CD4-positive, CD25-positive, alpha-beta regulatory T cell (primary cell): ENCODE measurements around the gene FBXO22. TPM values are rescaled to one million over a fixed set of nuclear protein-coding genes. Genes with fewer than 3 reads are reported as not detected.
"Not testable (repeated sequence)": the region's sequence is repeated elsewhere in the genome, so short reads cannot be mapped to it uniquely, and the experiment has no call there.

Experiments used
- ATAC-seq, 2 donors: fragments of 150-1000 bp; cut with Tn5 transposase; one replicate each; pipeline ENCODE4 v1.10.0; 2021; ENCODE audit warnings: low read depth in 2 of 2, moderate number of reproducible peaks in 2 of 2, moderate library complexity in 1 of 2
- DNase-seq, 3 donors: peaks; one replicate each; pipeline versions ENCODE4 v3.0.0 to v3.0.0-alpha.2; 2012 to 2022; ENCODE audit warnings: mixed read lengths in 1 of 3
- H3K27ac ChIP-seq: one replicate; pipeline ENCODE4 v1.7.0; 2013; ENCODE audit warnings: mild to moderate bottlenecking, low read length; ENCODE audit not compliant: insufficient read depth, poor library complexity, severe bottlenecking
- H3K27me3 ChIP-seq: one replicate; pipeline ENCODE4 v1.7.0; 2013; ENCODE audit warnings: low read length; ENCODE audit not compliant: control insufficient read depth, insufficient read depth
- H3K36me3 ChIP-seq: one replicate; pipeline ENCODE4 v1.7.0; 2013; ENCODE audit warnings: mild to moderate bottlenecking, low read length, moderate library complexity; ENCODE audit not compliant: control insufficient read depth, insufficient read depth
- H3K4me1 ChIP-seq: 2 replicates; pipeline ENCODE4 v1.7.0; 2013; ENCODE audit warnings: mild to moderate bottlenecking, low read length; ENCODE audit not compliant: insufficient read depth, control insufficient read depth, poor library complexity, severe bottlenecking
- H3K4me3 ChIP-seq: one replicate; pipeline ENCODE4 v1.7.0; 2013; ENCODE audit warnings: low read depth, mild to moderate bottlenecking, low read length, moderate library complexity
- H3K9me3 ChIP-seq, 2 experiments: 1 replicate in 1 of 2; 2 replicates in 1 of 2; pipeline ENCODE4 v1.7.0; 2013; ENCODE audit warnings: low read length in 2 of 2, mild to moderate bottlenecking in 1 of 2, moderate library complexity in 1 of 2; ENCODE audit not compliant: control insufficient read depth in 2 of 2
- H3K27ac Mint-ChIP-seq, 3 donors: one replicate each; pipeline ENCODE4 v1.8.0; 2020 to 2022; ENCODE audit warnings: mild to moderate bottlenecking in 3 of 3, mixed read lengths in 3 of 3, moderate library complexity in 2 of 3
- H3K27me3 Mint-ChIP-seq: one replicate; pipeline ENCODE4 v1.8.0; 2022; ENCODE audit warnings: mild to moderate bottlenecking, mixed read lengths
- H3K36me3 Mint-ChIP-seq: one replicate; pipeline ENCODE4 v1.8.0; 2020; ENCODE audit warnings: mixed read lengths
- H3K4me1 Mint-ChIP-seq, 4 donors: one replicate each; pipeline ENCODE4 v1.8.0; 2020 to 2022; ENCODE audit warnings: mixed read lengths in 4 of 4, mild to moderate bottlenecking in 1 of 4
- H3K4me3 Mint-ChIP-seq, 4 donors: one replicate each; pipeline ENCODE4 v1.8.0; 2020 to 2022; ENCODE audit warnings: mild to moderate bottlenecking in 4 of 4, mixed read lengths in 4 of 4, moderate library complexity in 3 of 4
- H3K9me3 Mint-ChIP-seq, 7 donors: one replicate each; pipeline ENCODE4 v1.8.0; 2020 to 2022; ENCODE audit warnings: mixed read lengths in 7 of 7, mild to moderate bottlenecking in 3 of 7, moderate library complexity in 2 of 7
- polyA plus RNA-seq, 4 donors: library from polyadenylated mRNA; unstranded; fragments of 300-500 nt; fragmentation: Illumina TruSeq; gene quantifications; one replicate each; pipeline ENCODE4 v1.2.3, GENCODE V29; 2021
- total RNA-seq: library from RNA; stranded (reverse); gene quantifications from one replicate; pipeline ENCODE4 v1.2.3, GENCODE V29; 2022

FBXO22 gene
- total and polyA plus RNA-seq, 5 donors from 2014 or later, result 11.3 to 27.3 (median 19.8) TPM

DNA sequence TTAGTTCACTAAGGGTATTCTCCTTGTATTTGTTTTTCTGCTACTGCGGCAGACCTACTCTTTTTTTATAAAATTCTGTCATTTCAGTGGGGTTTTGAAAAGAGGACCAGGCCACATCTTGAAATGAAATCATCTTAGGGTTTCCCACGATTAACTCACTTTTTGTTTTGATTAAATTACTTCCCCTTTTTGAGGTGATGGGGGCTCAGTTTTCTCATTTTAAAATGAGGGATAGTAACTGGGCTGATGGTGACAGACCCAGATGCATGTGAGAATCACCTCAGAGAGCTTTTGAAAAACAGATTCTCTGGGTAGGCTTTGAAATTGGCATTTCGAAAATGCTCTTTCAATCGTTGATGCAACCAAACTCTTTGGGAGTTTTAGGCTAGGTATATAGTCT is 36.2 kb upstream of the FBXO22 start:
- H3K4me1 ChIP-seq, result no peaks in the 10 kb centered on the region
- ATAC-seq, result no peak
- no peaks in the 10 kb centered on the region for H3K27me3 Mint-ChIP-seq
- H3K9me3 Mint-ChIP-seq, result peaks cover 0 to 2% (median 0%) of the 10 kb centered on the region in 7 donors
- no peak overlapping the region for H3K4me3 ChIP-seq
- no peak overlapping the region for H3K4me3 Mint-ChIP-seq
- H3K36me3 Mint-ChIP-seq, result peaks cover 46% of the 10 kb centered on the region
- H3K4me1 Mint-ChIP-seq, result peaks cover 20 to 36% (median 26%) of the 10 kb centered on the region in 4 donors
- no peaks in the 10 kb centered on the region for H3K27me3 ChIP-seq
- H3K36me3 ChIP-seq, result peaks cover 18% of the 10 kb centered on the region
- H3K27ac Mint-ChIP-seq, result peak overlapping the region in 2 of 3 donors; percentile 25 to 44
- no peak for DNase-seq
- H3K9me3 ChIP-seq, result no peaks in the 10 kb centered on the region
- no peak overlapping the region for H3K27ac ChIP-seq

DNA sequence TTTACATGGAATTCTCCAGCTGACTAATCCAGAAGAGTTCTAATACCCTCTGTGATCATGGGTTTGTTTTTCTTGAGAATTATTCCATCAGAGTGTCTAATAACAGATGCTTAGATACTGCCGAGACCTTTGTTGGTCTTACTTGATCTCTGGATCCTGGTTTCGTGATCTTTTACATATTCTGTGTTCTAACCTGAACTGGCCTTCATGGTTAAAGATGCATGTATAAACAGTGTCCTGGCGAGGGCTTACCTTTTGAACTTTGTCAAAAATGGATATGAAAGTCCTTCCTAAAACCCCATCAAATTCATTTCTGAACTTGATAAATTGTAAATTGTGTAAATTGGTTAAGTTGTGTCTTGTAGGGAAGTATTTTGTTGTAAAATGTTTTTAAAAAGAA is 35.7 kb upstream of the FBXO22 start:
- H3K27ac Mint-ChIP-seq, result peak overlapping the region in 1 of 3 donors; percentile 36

DNA sequence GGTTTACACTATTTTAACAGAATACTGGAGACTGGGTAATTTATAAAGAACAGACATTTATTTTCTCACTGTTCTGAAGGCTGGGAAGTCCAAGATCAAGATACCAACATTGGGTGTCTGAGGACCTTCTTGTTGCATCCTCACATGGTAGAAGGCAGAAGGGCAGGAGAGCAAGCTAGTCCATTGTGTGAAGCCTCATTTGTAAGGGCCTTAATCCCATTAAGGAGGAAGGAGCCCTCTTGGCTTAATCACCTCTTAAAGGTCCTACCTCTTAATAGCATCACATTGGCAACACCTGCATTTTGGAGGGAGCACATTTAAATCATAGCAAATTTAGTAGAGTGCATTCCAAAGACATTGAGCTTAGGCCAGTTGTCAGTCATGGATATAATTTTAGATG is 34.2 kb upstream of the FBXO22 start:
- no peak for DNase-seq
- peaks cover 48% of the 10 kb centered on the region for H3K36me3 Mint-ChIP-seq
- peaks cover 0 to 2% (median 0%) of the 10 kb centered on the region in 7 donors for H3K9me3 Mint-ChIP-seq
- H3K36me3 ChIP-seq, result peaks cover 31% of the 10 kb centered on the region
- no peaks in the 10 kb centered on the region for H3K4me1 ChIP-seq
- no peak overlapping the region for H3K27ac Mint-ChIP-seq
- H3K27ac ChIP-seq, result no peak overlapping the region
- no peaks in the 10 kb centered on the region for H3K27me3 Mint-ChIP-seq
- H3K4me1 Mint-ChIP-seq, result peaks cover 18 to 28% (median 23%) of the 10 kb centered on the region in 4 donors
- H3K4me3 ChIP-seq, result no peak overlapping the region
- H3K27me3 ChIP-seq, result no peaks in the 10 kb centered on the region
- no peak overlapping the region for H3K4me3 Mint-ChIP-seq
- no peak for ATAC-seq
- H3K9me3 ChIP-seq, result no peaks in the 10 kb centered on the region

More for the DNA sequence above, 35.7 kb upstream of the FBXO22 start:
- H3K4me1 ChIP-seq, result no peaks in the 10 kb centered on the region
- no peak overlapping the region for H3K27ac ChIP-seq
- H3K4me1 Mint-ChIP-seq, result peaks cover 20 to 34% (median 26%) of the 10 kb centered on the region in 4 donors
- peaks cover 46% of the 10 kb centered on the region for H3K36me3 Mint-ChIP-seq
- no peaks in the 10 kb centered on the region for H3K27me3 Mint-ChIP-seq
- H3K27me3 ChIP-seq, result no peaks in the 10 kb centered on the region
- no peak overlapping the region for H3K4me3 Mint-ChIP-seq
- no peaks in the 10 kb centered on the region for H3K9me3 ChIP-seq
- ATAC-seq (no peak), DNase-seq (no peak)
- peaks cover 22% of the 10 kb centered on the region for H3K36me3 ChIP-seq
- H3K9me3 Mint-ChIP-seq, result peaks cover 0 to 2% (median 0%) of the 10 kb centered on the region in 7 donors
- no peak overlapping the region for H3K4me3 ChIP-seq

DNA sequence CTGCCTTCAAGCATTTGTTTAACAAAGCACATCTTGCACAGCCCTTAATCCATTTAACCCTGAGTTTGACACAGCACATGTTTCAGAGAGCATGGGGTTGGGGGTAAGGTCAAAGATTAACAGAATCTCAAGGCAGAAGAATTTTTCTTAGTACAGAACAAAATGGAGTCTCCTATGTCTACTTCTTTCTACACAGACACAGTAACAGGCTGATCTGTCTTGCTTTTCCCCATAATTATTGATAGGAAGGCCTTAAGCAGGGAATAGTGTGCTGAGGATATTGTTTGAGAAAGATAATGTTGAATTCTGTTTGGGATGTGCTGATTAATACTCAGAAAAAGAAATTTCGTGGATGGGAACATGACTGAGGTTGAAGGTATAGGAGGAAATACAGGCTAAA is 32.1 kb upstream of the FBXO22 start:
- ATAC-seq, H3K27me3 ChIP-seq, H3K4me3 Mint-ChIP-seq, H3K9me3 ChIP-seq, H3K4me3 ChIP-seq, H3K27ac ChIP-seq, H3K9me3 Mint-ChIP-seq, H3K4me1 ChIP-seq, H3K27ac Mint-ChIP-seq, H3K27me3 Mint-ChIP-seq, DNase-seq: not testable (repeated sequence)
- peaks cover 6 to 23% (median 10%) of the 10 kb centered on the region in 4 donors for H3K4me1 Mint-ChIP-seq
- H3K36me3 Mint-ChIP-seq, result peaks cover 56% of the 10 kb centered on the region
- peaks cover 42% of the 10 kb centered on the region for H3K36me3 ChIP-seq

DNA sequence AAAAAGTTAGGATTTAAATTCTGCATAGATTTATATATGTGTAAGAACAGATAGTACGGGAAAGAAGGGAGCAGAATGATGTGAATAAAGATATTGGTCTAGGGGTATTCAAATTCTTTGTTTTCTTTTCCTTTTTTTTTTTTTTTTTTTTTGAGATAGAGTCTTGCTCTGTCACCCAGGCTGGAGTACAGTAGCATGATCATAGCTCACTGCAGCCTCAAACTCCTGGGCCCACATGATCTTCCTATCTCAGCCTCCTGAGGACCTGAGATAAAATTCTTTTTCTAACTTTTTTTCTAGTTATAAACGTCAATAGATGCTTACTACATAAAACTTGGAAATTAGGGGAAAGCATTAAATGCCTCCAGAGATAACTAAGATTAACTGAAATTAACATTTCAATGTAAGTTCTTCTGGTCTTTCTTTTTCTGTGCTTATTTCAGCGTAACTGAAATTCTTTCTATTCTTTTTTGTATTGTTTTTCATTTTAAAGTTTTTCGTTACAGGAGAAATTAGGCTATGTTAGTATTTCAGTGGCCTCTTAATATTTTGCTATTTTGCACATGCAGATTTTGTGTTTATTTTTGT is 31.2 kb upstream of the FBXO22 start:
- DNase-seq (no peak), ATAC-seq (no peak)
- H3K4me3 ChIP-seq, result no peak overlapping the region
- H3K4me1 ChIP-seq, result no peaks in the 10 kb centered on the region
- Mint-ChIP-seq H3K27me3 (no peaks in the 10 kb centered on the region), H3K36me3 (peaks cover 54% of the 10 kb centered on the region), H3K27ac (no peak overlapping the region), H3K4me1 (peaks cover 0 to 23% (median 3%) of the 10 kb centered on the region in 4 donors), H3K9me3 (no peaks in the 10 kb centered on the region), H3K4me3 (peak overlapping the region in 1 of 4 donors; percentile 27)
- H3K27me3 ChIP-seq, result no peaks in the 10 kb centered on the region
- H3K9me3 ChIP-seq, result no peaks in the 10 kb centered on the region
- H3K36me3 ChIP-seq, result peaks cover 44% of the 10 kb centered on the region
- no peak overlapping the region for H3K27ac ChIP-seq

DNA sequence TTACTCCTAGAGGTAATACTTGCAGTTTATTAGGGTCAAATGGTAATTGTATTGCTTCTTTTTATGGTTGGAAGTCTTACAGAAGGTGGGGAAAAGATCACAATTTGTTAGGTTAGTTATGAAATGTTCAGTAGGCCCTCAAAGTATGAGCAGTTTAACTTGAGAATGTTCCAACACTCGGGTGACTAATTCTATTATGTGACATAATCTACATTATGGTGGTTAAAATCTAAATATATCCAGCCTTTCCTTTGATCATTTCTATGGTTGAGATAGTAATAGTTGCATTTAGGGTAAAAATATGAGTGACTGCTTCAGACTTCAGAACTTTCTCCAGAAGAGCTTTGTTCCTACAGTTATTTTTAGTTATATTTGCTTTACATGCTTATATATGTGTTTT is 19.6 kb upstream of the FBXO22 start:
- peaks cover 0 to 9% (median 4%) of the 10 kb centered on the region in 4 donors for H3K4me1 Mint-ChIP-seq
- Histone ChIP-seq H3K4me1 (no peaks in the 10 kb centered on the region), H3K4me3 (no peak overlapping the region), H3K27me3 (no peaks in the 10 kb centered on the region), H3K36me3 (peaks cover 39% of the 10 kb centered on the region), H3K9me3 (no peaks in the 10 kb centered on the region), H3K27ac (no peak overlapping the region)
- ATAC-seq, result no peak
- H3K36me3 Mint-ChIP-seq, result peaks cover 40% of the 10 kb centered on the region
- no peaks in the 10 kb centered on the region for H3K27me3 Mint-ChIP-seq
- no peak for DNase-seq
- H3K4me3 Mint-ChIP-seq, result no peak overlapping the region
- H3K27ac Mint-ChIP-seq, result no peak overlapping the region
- H3K9me3 Mint-ChIP-seq, result no peaks in the 10 kb centered on the region

DNA sequence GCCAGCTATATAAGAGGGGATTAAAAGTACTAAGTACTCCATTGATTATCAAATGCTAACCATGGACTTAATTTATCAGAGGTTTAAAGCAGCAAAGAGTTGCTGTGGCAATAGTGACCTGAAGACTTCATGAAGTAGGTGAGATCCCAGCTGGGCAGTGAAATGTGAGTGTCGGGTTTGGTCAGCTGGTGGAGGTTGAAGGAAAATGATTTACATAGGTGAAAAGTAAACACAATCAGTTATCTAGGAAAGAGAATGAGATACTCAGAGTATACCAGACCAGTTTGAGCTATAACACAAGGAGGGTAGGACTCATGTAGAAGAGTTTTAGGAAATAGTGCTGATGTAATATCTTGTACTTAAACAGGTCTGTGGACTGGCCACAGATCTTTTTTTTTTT is 16.5 kb upstream of the FBXO22 start:
- Mint-ChIP-seq H3K27me3 (no peaks in the 10 kb centered on the region), H3K36me3 (peaks cover 31% of the 10 kb centered on the region), H3K9me3 (no peaks in the 10 kb centered on the region), H3K27ac (no peak overlapping the region), H3K4me1 (peaks cover 0 to 9% (median 1%) of the 10 kb centered on the region in 4 donors), H3K4me3 (no peak overlapping the region)
- no peak overlapping the region for H3K27ac ChIP-seq
- ATAC-seq (no peak), DNase-seq (no peak)
- H3K4me1 ChIP-seq, result no peaks in the 10 kb centered on the region
- no peaks in the 10 kb centered on the region for H3K9me3 ChIP-seq
- H3K36me3 ChIP-seq, result peaks cover 38% of the 10 kb centered on the region
- H3K4me3 ChIP-seq, result no peak overlapping the region
- no peaks in the 10 kb centered on the region for H3K27me3 ChIP-seq

DNA sequence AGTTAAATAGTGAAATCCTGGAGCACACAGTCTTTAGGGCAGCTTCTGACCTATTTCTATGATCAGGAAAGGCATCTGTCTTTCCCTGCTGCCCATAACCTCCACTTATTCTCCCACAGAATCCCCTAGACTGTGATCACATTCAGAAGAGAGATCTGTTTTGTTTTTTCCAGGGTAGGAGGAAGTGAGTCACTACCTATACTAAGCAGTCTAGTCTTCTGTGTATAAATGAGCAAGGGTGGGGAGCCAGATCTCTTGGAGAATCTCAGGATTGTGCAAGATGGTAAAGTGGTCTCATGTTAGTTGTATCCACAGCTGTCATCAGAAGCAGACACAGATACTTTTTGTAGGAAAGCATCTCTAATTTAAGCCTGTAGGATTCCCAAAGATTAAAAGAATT is 11.8 kb upstream of the FBXO22 start:
- Histone ChIP-seq H3K4me3 (no peak overlapping the region), H3K27me3 (no peaks in the 10 kb centered on the region), H3K9me3 (no peaks in the 10 kb centered on the region), H3K36me3 (peaks cover 22% of the 10 kb centered on the region), H3K4me1 (no peaks in the 10 kb centered on the region), H3K27ac (no peak overlapping the region)
- H3K9me3 Mint-ChIP-seq, result no peaks in the 10 kb centered on the region
- H3K4me3 Mint-ChIP-seq, result no peak overlapping the region
- H3K4me1 Mint-ChIP-seq, result peaks cover 0 to 9% (median 1%) of the 10 kb centered on the region in 4 donors
- ATAC-seq (no peak), DNase-seq (no peak)
- no peak overlapping the region for H3K27ac Mint-ChIP-seq
- H3K27me3 Mint-ChIP-seq, result no peaks in the 10 kb centered on the region
- H3K36me3 Mint-ChIP-seq, result peaks cover 36% of the 10 kb centered on the region
